Left ventricle myocardium superior (tissue), 1 donor: ENCODE measurements around the gene ZBTB20. TPM values are rescaled to one million over a fixed set of nuclear protein-coding genes. Genes with fewer than 3 reads are reported as not detected.
A peak's percentile ranks its signal among the peaks of the same experiment; 100 is the strongest.

Experiments used
- ATAC-seq: fragments of 200-7000 bp; cut with Tn5 transposase; one replicate; pipeline ENCODE4 v1.9.1; 2020; ENCODE audit warnings: mild to moderate bottlenecking, moderate library complexity
- DNase-seq: peaks from one replicate; pipeline ENCODE4 v3.0.0-alpha.2; 2020
- intact Hi-C: fragments of 100-400 bp; cut with micrococcal nuclease; formaldehyde crosslinking; loops from one replicate; pipeline ENCODE4 v1.11.0; 2022
- total RNA-seq: library from RNA; stranded (reverse); fragmentation: NEBNext Ultra II Directional; extraction: Animal tissue kit (Norgen Biotek cat#: 25700); gene quantifications from one replicate; pipeline ENCODE4 v1.2.1, GENCODE V29; 2021
- donor health status: DM: no; HTN: yes; CAD: no; lungs with severe emphysema.

ZBTB20 gene
- total RNA-seq, 1 donor from 2014 or later, result 57.5 TPM

DNA sequence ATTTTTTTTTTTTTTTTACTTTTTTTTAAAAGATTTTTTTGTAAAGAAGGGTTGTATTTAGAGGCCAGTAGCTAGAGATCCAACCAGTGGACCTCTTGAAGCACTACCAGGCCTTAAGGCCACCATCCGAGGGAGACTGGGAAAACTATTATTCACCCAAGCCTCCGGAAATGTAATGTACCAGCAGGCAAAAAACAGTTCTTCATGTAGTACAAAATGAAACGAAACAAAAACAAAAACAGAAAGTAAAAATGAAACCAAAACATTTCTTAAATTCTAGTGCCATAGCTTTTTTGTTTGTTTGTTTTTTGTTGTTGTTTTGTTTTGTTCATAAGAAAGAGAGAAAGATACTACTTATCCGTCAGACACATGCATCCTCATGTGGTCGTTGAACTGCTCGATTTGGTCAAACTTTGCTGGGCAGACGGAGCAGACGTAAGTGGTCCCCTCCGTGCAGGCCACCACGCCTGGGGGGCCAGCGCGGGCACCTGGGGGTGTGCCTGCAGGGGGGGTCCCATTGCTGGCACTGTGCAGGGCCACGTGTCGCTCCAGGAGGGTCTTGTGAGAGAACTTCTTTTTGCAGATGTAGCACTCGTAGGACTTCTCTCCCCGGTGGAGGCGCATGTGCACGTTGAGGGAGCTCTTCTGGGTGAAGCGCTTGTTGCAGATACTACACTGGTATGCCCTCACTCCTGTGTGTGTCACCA, 808.3 kb downstream of the ZBTB20 start:
- DNase-seq (no peak), ATAC-seq (peak; percentile 17)
- intact Hi-C loops, result no loop called here

DNA sequence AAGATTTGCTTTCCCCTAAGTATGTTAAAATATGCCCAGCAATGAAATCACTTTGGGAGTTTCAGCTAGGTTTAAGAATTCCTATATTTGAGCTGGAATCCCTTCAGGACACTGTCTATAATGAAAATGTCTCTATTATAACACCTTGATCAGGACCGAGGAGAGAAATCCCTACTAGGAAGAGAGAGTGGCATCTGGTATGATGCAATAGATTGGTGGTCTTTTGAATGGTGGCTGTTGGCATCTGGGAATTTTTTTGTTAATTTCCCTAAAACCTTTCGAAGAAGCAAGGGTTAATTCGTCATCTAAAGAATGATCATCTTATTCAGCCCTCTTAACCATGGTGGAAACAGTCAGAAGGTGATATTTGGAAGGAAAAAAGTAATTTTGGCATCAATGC, 810.2 kb downstream of the ZBTB20 start:
- intact Hi-C loops, result no loop called here
- no peak for ATAC-seq

DNA sequence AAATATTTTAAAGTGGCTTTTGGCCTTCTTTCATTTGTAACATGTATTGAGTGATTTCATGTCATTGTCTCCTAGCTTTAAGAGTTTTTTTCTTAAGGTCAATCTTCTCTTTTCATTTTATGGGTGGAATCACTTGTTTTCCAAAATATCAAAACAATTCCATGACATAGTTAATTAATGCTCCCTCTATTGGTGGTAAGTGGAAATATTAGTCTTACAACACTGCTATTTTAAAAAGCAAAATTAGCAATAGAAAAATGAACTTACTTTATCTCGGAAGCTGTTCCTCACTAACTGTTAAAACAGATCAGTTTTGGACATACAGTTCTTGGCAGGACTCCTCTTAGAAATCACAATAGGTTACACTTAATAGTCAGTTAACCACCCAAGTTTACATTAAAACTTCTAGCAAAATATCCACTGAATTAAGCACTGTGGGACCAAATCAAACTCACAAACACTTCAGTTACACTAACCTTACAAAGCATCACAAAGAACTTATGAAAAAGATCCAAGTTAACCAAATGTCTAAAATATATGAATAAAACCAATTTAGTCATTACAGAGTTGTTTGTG, 810.9 kb downstream of the ZBTB20 start:
- intact Hi-C loops, result no loop called here
- no peak for DNase-seq
- ATAC-seq, result no peak

More for the DNA sequence above, 810.2 kb downstream of the ZBTB20 start:
- no peak for DNase-seq

DNA sequence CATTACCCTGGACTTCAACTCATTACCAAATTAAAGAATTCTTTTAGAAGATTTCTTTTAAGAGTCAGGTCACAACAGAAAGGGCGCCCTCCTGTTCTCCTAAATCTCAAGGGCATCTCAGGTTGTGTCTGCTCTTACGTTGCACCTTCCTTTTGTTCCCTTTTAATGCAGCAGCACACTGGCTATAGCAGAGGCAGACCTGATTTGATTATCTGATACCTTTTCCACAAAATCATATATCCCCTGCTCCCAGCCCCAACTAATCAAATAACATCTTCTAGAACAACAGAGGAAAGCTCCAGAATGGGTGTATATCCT, 813.2 kb downstream of the ZBTB20 start:
- no peak for DNase-seq
- intact Hi-C loops, result no loop called here

DNA sequence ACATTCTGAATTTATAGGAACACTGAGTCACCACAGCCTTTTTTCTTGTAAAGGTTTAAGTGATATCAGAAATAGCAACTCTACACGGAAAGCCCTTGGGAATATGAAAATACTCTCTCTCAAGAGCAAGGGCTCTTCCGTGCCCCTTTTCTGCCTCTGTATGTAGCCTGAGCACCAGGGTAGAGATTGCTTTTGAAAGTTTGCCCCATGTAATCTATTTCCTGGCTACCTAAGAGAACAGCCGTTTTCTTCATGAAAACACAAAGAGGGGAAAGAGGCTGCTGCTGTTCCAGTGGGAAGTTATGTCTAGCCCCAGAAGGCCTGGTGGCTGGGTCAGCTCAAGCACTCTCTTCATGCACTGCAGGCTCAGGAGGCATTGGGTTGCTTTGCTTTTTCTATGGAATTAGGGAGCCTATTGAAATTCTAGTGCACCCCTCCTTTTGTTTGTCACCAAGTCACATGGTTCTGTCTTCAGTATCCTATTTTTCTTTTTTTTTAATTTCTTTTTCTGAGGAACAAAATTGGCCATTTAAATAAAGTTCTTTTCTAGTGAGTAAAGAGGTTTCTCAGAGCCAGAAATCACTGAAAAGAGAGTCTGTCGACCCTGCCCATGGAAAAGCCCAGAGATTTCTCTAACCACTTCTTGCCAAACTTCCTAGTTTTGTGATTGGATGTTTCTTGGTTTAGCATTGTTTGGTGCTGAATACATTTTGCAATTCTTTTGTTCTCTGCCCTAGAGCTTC, 813.7 kb downstream of the ZBTB20 start:
- no peak for ATAC-seq
- no peak for DNase-seq
- intact Hi-C loops, result no loop called here

More for the DNA sequence above, 813.2 kb downstream of the ZBTB20 start:
- ATAC-seq, result no peak

DNA sequence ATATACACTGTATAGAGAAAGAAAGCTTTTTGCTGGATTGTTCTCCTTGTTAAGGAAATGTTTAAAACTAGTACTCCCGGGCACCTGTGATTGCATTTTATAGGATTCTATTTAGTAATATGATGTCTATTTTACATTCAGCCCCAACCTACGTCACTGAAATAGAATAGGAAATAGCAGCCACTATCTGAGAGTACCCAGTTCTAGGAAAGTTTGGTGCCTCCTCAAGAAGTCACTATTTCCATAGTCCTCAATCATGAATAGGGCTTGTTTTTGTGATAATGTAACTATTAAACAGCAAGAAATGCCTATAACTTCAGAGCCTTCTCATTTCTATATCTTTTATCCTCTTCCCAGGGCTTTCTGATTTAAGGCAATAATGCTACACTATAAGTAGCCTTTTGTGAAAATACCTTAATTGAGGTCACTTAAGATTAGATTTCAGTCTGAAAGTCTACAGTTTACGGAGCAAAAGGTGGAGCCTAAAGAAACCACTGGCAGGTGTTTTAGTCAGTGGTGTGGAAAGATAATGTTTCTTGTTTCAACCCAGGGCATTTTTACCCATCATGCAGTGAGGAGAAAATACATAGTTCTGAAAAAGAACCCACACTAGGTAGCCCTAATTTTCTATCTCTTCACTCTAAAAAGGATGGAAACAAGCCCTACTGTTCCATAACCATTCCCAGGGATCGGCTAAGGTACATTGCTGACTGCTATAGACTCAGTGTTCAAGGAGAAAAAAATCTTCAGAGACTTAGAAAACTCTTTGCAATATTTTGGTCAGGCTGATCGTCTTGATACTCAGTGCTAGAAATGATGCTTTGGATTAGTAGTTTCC, 814.5 kb downstream of the ZBTB20 start:
- intact Hi-C loops, result no loop called here
- ATAC-seq (no peak), DNase-seq (no peak)

DNA sequence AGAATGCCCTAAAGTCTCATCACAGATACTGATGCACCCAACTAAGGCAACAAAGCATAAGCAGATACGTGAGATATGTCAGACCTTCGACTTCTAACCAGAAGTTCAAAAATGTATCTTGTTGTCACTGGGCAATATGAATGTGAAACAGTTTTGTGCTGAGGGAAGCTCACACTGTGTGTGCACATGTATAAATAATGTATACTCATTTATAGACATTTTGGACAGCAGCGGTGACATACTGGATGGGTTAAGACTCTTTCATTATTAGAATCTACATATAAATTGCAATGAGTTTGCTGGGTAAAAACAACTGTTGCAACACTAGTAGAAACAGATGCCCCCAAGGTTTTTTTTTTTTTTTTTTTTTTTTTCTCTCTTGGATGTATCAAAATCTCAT, 815.4 kb downstream of the ZBTB20 start:
- ATAC-seq, result no peak
- intact Hi-C loops, result no loop called here
- DNase-seq, result no peak

DNA sequence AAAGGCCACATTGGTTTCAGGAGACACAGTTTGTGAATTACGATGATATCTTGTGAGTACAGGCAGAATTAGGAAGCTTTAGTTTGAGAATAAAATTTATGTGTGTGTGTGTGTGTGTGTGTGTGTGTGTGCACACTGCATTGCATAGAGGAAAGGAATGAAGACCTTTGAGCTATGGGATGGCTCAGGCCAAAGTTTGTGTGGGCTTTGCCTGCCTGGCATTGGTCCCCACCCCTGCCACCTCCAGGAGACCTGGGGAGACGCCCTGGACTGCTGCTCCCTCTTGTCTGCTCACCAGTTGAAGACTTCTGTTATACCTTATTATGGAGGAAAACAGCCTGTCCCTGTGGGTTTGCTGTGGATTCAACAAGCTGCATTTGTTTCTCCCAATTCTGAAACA, 816.1 kb downstream of the ZBTB20 start:
- no peak for ATAC-seq
- intact Hi-C loops, result no loop called here

DNA sequence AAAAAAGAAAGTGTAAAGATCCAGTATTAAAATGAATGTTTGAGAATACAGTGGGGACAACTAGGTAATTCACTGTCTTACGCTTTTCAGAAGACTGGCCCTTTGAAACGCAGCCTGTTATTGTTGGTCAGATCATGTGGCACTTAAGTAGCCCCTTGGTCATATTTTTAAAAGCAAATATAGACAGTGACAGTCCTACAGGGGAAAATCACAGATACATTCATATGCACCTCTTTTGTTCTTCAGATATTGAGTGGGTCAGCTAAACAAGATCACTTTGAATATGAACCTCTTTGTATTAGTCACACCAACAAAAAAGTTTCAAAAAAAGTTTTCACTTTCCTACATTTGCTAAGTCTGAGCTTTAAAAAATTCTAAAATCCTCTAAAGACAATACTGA, 817.3 kb downstream of the ZBTB20 start:
- no peak for ATAC-seq
- intact Hi-C loops, result no loop called here
- no peak for DNase-seq

More for the DNA sequence above, 816.1 kb downstream of the ZBTB20 start:
- DNase-seq, result no peak

DNA sequence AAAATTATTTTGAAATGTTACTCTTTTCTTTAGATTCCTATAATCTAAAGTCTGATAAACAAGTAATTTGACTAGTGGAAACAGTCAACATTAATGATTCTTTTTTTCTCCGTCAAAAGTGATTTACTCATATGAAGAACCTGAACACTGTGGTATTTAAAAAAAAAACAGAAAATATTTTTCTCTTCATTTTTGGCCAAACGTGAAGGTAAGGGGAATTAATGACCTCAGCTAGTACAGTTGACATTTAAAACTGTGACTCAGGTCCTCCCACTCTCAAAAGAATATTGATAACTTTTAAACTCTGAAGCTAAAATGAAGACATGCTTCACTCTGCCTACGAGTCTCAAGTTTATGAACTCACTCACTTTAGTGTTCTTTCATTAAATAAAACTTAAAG, 818.7 kb downstream of the ZBTB20 start:
- intact Hi-C loops, result no loop called here
- DNase-seq, result no peak
- ATAC-seq, result no peak

DNA sequence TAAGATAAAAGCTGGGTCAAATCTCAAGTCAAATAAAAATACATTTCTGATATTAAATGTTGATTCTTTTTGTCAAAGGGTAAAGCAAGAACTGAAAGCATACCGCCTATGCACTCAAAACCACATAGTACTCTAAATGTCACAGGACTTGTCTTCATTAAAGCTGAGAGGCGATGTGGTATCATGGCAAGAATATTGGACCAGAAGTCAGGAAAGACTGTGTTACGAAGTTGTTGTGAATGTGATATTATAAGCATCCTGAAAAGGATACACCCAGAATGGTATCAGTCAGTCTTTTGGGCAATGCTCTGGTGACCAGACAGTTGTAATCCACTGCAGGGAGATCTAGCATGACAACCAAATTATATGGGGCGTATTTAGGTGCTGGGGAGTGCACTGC, 819.4 kb downstream of the ZBTB20 start:
- ATAC-seq (no peak), DNase-seq (no peak)
- intact Hi-C loops, result no loop called here

DNA sequence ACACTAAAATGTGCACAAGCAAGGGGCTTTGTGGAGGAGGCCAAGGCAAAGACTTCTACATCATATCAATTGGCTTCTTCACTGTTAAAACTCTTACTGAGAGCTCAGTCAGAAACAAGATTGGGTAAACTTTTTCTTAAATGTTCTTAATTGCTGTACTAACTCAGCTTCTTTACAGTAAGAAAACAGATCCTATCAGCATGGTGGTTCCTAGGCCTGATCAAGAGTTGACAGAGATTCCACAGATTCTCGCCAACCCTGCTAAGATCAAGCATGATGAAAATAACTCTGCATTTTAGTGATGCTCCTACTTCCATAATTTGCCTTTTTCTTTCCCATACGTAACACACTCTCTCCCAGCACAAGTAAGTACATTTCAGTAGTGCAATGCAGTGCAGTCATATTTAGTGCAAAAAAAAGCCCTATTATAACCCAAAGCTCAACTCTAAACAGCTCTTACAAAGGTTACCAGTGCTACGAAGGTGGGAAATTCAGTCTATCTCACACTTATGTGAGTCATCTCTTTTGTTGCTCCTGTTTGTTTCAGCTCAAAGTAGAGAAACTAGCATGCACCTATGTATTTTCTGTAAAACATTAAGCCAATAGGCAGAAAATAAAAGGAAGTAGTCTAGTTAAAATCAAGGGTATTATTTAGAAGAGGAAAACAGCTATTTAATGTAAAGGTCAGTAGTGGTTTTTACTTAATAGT, 823.4 kb downstream of the ZBTB20 start:
- ATAC-seq, result no peak
- no peak for DNase-seq
- intact Hi-C loops, result no loop called here

DNA sequence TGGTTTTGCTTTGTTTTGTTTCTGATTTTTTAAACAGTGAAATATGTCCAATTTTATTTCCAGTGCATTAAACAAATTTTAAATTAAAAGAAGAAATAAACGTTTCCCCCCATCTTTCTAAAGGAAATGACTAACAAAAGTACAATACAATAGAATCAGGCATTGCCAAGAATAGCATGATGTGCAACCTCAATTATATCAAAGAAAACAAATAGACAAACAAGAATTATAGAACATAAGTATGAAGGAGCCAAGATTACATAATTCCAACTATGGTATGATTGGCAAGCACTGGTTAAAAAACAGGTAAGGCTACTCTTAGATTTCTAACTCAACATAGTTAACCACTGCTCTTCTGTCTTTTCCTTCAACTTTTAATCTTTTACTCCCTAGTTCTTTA, 826.8 kb downstream of the ZBTB20 start:
- DNase-seq (no peak), ATAC-seq (no peak)
- intact Hi-C loops, result no loop called here

DNA sequence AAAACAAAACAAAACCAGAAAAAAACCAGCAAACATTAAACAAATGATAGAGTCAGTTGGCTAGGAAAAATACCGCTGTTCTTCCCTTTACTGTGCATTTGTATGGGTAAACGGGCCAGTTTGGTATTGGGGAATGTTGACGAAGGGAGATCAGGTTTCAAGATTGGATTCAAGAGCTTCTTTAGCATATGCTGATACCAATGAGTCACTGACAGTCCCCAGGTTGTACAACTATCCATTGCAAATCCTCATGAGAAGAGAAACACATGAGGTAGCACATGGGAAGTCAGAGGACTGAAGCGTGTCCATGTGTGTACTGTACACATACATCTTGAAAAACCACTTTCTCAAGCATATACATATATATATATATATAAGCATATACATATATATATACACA, 827.6 kb downstream of the ZBTB20 start:
- intact Hi-C loops, result no loop called here
- DNase-seq (no peak), ATAC-seq (no peak)

DNA sequence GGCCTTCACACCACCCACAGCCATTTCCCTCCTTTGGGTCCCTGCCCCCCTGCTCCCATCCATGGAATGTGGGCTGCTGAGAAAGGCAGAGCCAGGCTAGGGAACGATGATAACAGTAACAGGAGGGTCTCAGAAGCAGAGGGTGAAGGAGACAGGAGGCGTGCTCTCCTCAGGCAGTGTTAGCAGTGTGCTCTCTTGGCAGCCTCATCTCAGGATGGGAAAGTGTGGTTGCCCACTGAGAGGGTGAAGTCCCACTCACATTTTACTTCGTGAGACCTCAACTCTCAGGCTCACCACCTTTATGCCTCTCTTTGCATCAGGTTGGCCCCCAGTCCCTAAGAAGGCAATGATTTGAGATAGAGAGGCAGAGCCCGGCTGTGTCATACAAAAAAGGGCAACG, 828.8 kb downstream of the ZBTB20 start:
- DNase-seq, result no peak
- ATAC-seq, result no peak
- intact Hi-C loops, result no loop called here

DNA sequence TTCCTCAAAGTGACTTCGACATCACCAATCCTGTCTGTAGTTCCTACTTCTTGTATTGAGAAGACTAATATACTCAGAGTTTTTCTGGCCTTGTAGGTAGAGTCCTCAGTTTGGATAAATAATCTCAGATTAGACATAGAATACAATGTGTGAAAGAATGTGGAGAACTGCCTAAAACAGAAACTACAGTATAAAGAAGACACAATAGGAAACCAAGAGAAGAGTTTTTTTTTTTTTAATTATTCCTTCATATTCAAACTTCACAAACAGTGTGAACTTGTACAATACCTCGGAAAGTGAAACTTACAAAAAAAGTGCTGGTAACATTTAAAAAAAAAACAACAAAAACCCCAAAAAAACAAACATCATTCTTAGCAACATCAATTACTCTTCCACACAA, 832.8 kb downstream of the ZBTB20 start:
- DNase-seq, result no peak
- ATAC-seq, result no peak
- intact Hi-C loops, result no loop called here

DNA sequence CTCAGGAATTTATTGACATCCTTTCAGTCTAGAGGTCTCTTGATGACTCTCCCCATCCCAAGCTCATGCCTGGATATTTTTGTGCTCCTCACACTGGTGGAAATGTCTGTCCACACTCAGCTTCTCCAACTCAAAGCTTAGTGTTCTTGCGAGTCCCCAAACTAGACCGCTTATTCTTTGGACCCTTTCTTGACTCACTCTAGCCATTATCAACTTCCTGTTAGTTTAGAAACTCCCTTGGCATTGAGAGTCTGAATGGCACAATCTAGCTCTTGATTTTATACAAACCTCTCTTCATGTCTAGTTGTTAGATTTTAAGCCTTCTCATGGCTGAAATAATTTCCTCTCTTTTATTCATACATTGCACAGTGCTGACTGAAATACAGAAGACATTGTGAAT, 833.7 kb downstream of the ZBTB20 start:
- no peak for ATAC-seq
- no peak for DNase-seq
- intact Hi-C loops, result no loop called here

DNA sequence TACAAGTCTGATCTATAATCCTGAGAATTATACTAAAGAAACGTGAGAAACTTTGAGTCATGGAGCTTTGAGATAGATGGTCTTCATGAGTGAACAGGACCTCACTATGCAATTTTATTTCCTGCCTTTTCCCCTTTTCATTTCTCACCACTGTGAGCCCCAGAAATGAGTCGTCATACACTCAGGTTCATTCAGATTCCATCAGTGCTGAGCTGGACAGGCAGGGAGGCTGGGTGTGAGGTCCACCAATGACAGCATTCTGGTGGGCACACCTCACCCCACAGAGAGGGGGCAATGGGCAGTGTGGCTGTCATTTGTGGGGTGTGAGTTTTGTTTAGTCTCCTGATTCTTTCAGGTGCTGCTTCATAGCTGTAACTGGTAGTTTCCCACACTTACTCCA, 836.4 kb downstream of the ZBTB20 start:
- intact Hi-C loops, result no loop called here
- ATAC-seq (no peak), DNase-seq (no peak)

DNA sequence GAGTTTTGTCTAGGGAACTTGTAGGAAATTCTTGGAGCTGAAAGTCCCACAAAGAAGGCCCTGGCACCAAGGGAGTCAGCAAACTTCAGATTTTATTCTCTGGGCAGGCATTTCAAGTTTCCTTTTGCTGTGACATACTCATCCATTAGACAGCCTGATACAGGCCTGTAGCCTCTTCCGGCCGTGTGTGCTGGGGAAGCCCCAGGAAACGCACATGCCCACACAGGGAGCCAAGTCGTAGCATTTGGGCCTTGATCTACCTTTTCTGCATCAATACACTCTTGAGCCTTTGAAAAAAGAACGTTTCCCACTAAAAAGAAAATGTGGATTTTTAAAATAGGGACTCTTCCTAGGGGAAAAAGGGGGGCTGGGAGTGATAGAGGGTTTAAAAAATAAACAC, 838.3 kb downstream of the ZBTB20 start:
- no peak for ATAC-seq
- DNase-seq, result no peak
- intact Hi-C loops, result no loop called here
